H1 (cell line): ENCODE results near the gene TNFSF4. TPM values are rescaled to one million over a fixed set of nuclear protein-coding genes. Genes with fewer than 3 reads are reported as not detected.

ENCODE experiments used
- CTCF ChIA-PET: fragments of 300-600 bp; sonication (Branson Sonifier 250); formaldehyde crosslinking; loops from one replicate; lab custom pipeline; 2021; ENCODE audit not compliant: partially characterized antibody; lab: Charles Lee
- POLR2A ChIA-PET: fragments of 300-600 bp; sonication (Branson Sonifier 250); formaldehyde crosslinking; loops from one replicate; lab custom pipeline; 2021; ENCODE audit warnings: inconsistent platforms; ENCODE audit not compliant: partially characterized antibody; lab: Charles Lee
- DNase-seq, 2 experiments: peaks; one replicate each; pipeline versions ENCODE4 v3.0.0 to v3.0.0-alpha.2; 2010 to 2022; ENCODE audit warnings: low spot score in 2 of 2, low read depth in 1 of 2, mixed read lengths in 1 of 2
- FAIRE-seq: peaks from 2 replicates; lab custom pipeline; 2011; peaks lifted over from hg19 to GRCh38; lab: Jason Lieb, UNC
- H2AFZ ChIP-seq: 2 replicates; pipeline ENCODE4 v1.8.1; 2012; ENCODE audit warnings: low read length, inconsistent platforms
- H2AK5ac ChIP-seq: 2 replicates; pipeline ENCODE4 v1.6.1; 2013; ENCODE audit warnings: low read depth, low read length
- H2BK120ac ChIP-seq: replicated peaks from 2 replicates; pipeline ENCODE3; 2013; ENCODE audit warnings: low read depth, low read length, inconsistent platforms
- H2BK12ac ChIP-seq: 2 replicates; pipeline ENCODE4 v1.6.1; 2013; ENCODE audit warnings: low read depth, low read length
- H2BK15ac ChIP-seq: 2 replicates; pipeline ENCODE4 v1.6.1; 2013; ENCODE audit warnings: low read length
- H2BK20ac ChIP-seq: 2 replicates; pipeline ENCODE4 v1.6.1; 2013; ENCODE audit warnings: low read length
- H2BK5ac ChIP-seq: 2 replicates; pipeline ENCODE4 v1.6.1; 2013; ENCODE audit warnings: low read depth, low read length
- H3K14ac ChIP-seq: 2 replicates; pipeline ENCODE4 v1.6.1; 2013; ENCODE audit warnings: inconsistent platforms; ENCODE audit not compliant: insufficient read length
- H3K18ac ChIP-seq: 2 replicates; pipeline ENCODE4 v1.6.1; 2013; ENCODE audit warnings: low read length; ENCODE audit errors: extremely low read depth
- H3K23ac ChIP-seq: 2 replicates; pipeline ENCODE4 v1.6.1; 2013; ENCODE audit warnings: inconsistent platforms; ENCODE audit not compliant: insufficient read length
- H3K23me2 ChIP-seq: 2 replicates; pipeline ENCODE4 v1.6.1; 2013; ENCODE audit warnings: low read depth, low read length
- H3K27ac ChIP-seq: 2 replicates; pipeline ENCODE4 v1.6.1; 2011; ENCODE audit warnings: low read depth, low read length, inconsistent platforms
- H3K27me3 ChIP-seq, 4 experiments: replicated peaks in 1 of 4; 1 replicate in 1 of 4; 2 replicates in 3 of 4; pipeline versions ENCODE4 v1.6.1 to v1.8.1; 2011 to 2013; ENCODE audit warnings: low read length in 3 of 4, mild to moderate bottlenecking in 3 of 4, inconsistent platforms in 2 of 4, mixed read lengths in 2 of 4, moderate library complexity in 1 of 4; ENCODE audit not compliant: control insufficient read depth in 3 of 4, insufficient read depth in 3 of 4; ENCODE audit errors: extremely low read depth in 1 of 4
- H3K36me3 ChIP-seq, 4 experiments: 2 replicates each; pipeline versions ENCODE4 v1.6.1 to v1.8.1; 2011 to 2013; ENCODE audit warnings: mild to moderate bottlenecking in 4 of 4, low read length in 3 of 4, moderate library complexity in 2 of 4, control low read depth in 1 of 4, inconsistent platforms in 1 of 4; ENCODE audit not compliant: insufficient read depth in 4 of 4, control insufficient read depth in 2 of 4
- H3K4ac ChIP-seq: replicated peaks from 2 replicates; pipeline ENCODE3; 2013; ENCODE audit warnings: low read length, low read depth, mixed read lengths, inconsistent platforms; ENCODE audit not compliant: insufficient read length
- H3K4me1 ChIP-seq, 4 experiments: replicated peaks in 1 of 4; 1 replicate in 1 of 4; 2 replicates in 3 of 4; pipeline versions ENCODE4 v1.6.1 to v1.8.1; 2011 to 2013; ENCODE audit warnings: low read length in 3 of 4, inconsistent platforms in 2 of 4, mixed read lengths in 1 of 4; ENCODE audit not compliant: insufficient read depth in 4 of 4, control insufficient read depth in 3 of 4
- H3K4me2 ChIP-seq, 2 experiments: 2 replicates each; pipeline versions ENCODE4 v1.6.1 to v1.8.1; 2011 to 2013; ENCODE audit warnings: low read depth in 2 of 2, low read length in 2 of 2, control low read depth in 1 of 2, inconsistent platforms in 1 of 2, mild to moderate bottlenecking in 1 of 2; ENCODE audit not compliant: insufficient read depth in 1 of 2
- H3K4me3 ChIP-seq, 4 experiments: fragments of 200-600, 300-600 bp in 1 of 4; sonication (generic), shearing (Covaris generic), sonication (Bioruptor Twin) in 1 of 4; 2 replicates each; pipeline versions ENCODE4 v1.5.1 to v1.8.1; 2011 to 2016; ENCODE audit warnings: low read length in 4 of 4, low read depth in 3 of 4, control low read depth in 2 of 4, inconsistent platforms in 2 of 4, mild to moderate bottlenecking in 2 of 4, mixed read lengths in 1 of 4, moderate library complexity in 1 of 4; ENCODE audit not compliant: insufficient read depth in 2 of 4; ENCODE audit errors: extremely low read depth in 1 of 4
- H3K56ac ChIP-seq: replicated peaks from 2 replicates; pipeline ENCODE3; 2013; ENCODE audit warnings: low read depth, mild to moderate bottlenecking, mixed read lengths, low read length, inconsistent platforms; ENCODE audit not compliant: insufficient read length
- H3K79me1 ChIP-seq: 2 replicates; pipeline ENCODE4 v1.6.1; 2013; ENCODE audit warnings: low read depth, low read length, control low read depth
- H3K79me2 ChIP-seq, 2 experiments: 2 replicates each; pipeline versions ENCODE4 v1.6.1 to v1.8.1; 2012 to 2013; ENCODE audit warnings: low read length in 2 of 2, mild to moderate bottlenecking in 2 of 2, inconsistent platforms in 1 of 2; ENCODE audit not compliant: insufficient read depth in 2 of 2, control insufficient read depth in 1 of 2
- H3K9ac ChIP-seq, 4 experiments: replicated peaks in 1 of 4; 1 replicate in 1 of 4; 2 replicates in 3 of 4; pipeline versions ENCODE4 v1.6.1 to v1.8.1; 2011 to 2013; ENCODE audit warnings: low read depth in 3 of 4, low read length in 3 of 4, control low read depth in 2 of 4, mild to moderate bottlenecking in 2 of 4, moderate library complexity in 2 of 4, inconsistent platforms in 1 of 4; ENCODE audit errors: extremely low read depth in 1 of 4
- H3K9me3 ChIP-seq, 2 experiments: 2 replicates each; pipeline versions ENCODE4 v1.6.1 to v1.8.1; 2012 to 2013; ENCODE audit warnings: mild to moderate bottlenecking in 2 of 2, moderate library complexity in 2 of 2, control low read depth in 1 of 2, inconsistent platforms in 1 of 2, low read depth in 1 of 2, low read length in 1 of 2, mixed read lengths in 1 of 2; ENCODE audit not compliant: insufficient read depth in 2 of 2
- H4K20me1 ChIP-seq, 2 experiments: replicated peaks in 1 of 2; 2 replicates each; pipeline versions ENCODE3 to v1.8.1; 2011 to 2013; ENCODE audit warnings: inconsistent platforms in 2 of 2, low read length in 2 of 2, mild to moderate bottlenecking in 1 of 2; ENCODE audit not compliant: insufficient read depth in 2 of 2, control insufficient read depth in 1 of 2
- H4K5ac ChIP-seq: 2 replicates; pipeline ENCODE4 v1.6.1; 2013; ENCODE audit warnings: low read length, low read depth, mixed read lengths, inconsistent platforms; ENCODE audit not compliant: insufficient read length
- H4K8ac ChIP-seq: 2 replicates; pipeline ENCODE4 v1.8.0; 2013; ENCODE audit warnings: mild to moderate bottlenecking, moderate library complexity, low read length, inconsistent platforms; ENCODE audit not compliant: insufficient read depth; ENCODE audit errors: extremely low read depth
- H4K91ac ChIP-seq: replicated peaks from 2 replicates; pipeline ENCODE3; 2013; ENCODE audit warnings: low read length, mixed read lengths, inconsistent platforms; ENCODE audit not compliant: insufficient read length
- CBX8 ChIP-seq: fragments of 300-800, 300-1000 bp; sonication (generic); IDR thresholded peaks from 2 replicates; pipeline ENCODE4 v1.7.1; 2016; ENCODE audit warnings: low read depth, low read length, borderline replicate concordance
- CREB1 ChIP-seq: IDR thresholded peaks from 2 replicates; pipeline ENCODE4 v1.6.1; 2012; ENCODE audit warnings: inconsistent platforms
- MAFK ChIP-seq: IDR thresholded peaks from 2 replicates; pipeline ENCODE4 v1.6.1; 2012; ENCODE audit warnings: low read depth, mild to moderate bottlenecking, improper control_type of control experiment, low read length
- PHF8 ChIP-seq: fragments of 200-600 bp; sonication (generic); conservative IDR thresholded peaks from 2 replicates; pipeline ENCODE4 v1.7.1; 2012; ENCODE audit warnings: low read depth, mild to moderate bottlenecking, inconsistent platforms, low read length, moderate library complexity
- RBBP5 ChIP-seq: IDR thresholded peaks from 2 replicates; pipeline ENCODE4 v1.7.1; 2012; ENCODE audit warnings: low read depth, mild to moderate bottlenecking, inconsistent platforms, low read length, moderate library complexity, borderline replicate concordance
- SP1 ChIP-seq: IDR thresholded peaks from 2 replicates; pipeline ENCODE4 v1.6.1; 2011; ENCODE audit warnings: low read depth, low read length
- WGBS, 2 experiments: shearing (Covaris generic) in 1 of 2; methylation state at CpG; one replicate each; pipeline versions ENCODE4 v1.1.6 to v1.1.7; 2013 to 2015; ENCODE audit warnings: low lambda C conversion rate in 2 of 2, mixed read lengths in 2 of 2, inconsistent platforms in 1 of 2, low coverage in 1 of 2, missing lambda C conversion rate in 1 of 2; ENCODE audit not compliant: insufficient replicate concordance in 2 of 2, insufficient coverage in 1 of 2, insufficient read length in 1 of 2; ENCODE audit errors: extremely low coverage in 1 of 2, missing lambda C conversion rate in 1 of 2; 5-methylcytosine and 5-hydroxymethylcytosine counted together
- polyA plus RNA-seq, 7 experiments: library from polyadenylated mRNA; depleted of rRNA in 3 of 7; stranded (reverse) in 5 of 7; unstranded in 2 of 7; fragments of >200 nt in 5 of 7; fragments of 200-250 nt in 2 of 7; gene quantifications; 1 replicate in 5 of 7; 2 replicates in 1 of 7; 4 replicates in 1 of 7; pipeline versions ENCODE4 v1.2.1 to v1.2.3, GENCODE V29; 2011 to 2013; ENCODE audit warnings: missing spikeins in 2 of 7, mixed read lengths in 2 of 7
- total RNA-seq: library from RNA; stranded (reverse); fragmentation: NEBNext Ultra II Directional; extraction: Animal tissue kit (Norgen Biotek cat#: 25700); gene quantifications from 2 replicates; pipeline ENCODE4 v1.2.1, GENCODE V29; 2021

Gene TNFSF4
- total and polyA plus RNA-seq, 2 of the 8 experiments (the other 6 are each of a cell fraction or from before 2014, with no cell fraction given), result 0.54 to 0.63 TPM

- H2BK20ac ChIP-seq, result no peak overlapping the region
- no peak overlapping the region for H2AK5ac ChIP-seq
- H3K27ac ChIP-seq, result no peak overlapping the region
- H2BK120ac ChIP-seq, result no peak overlapping the region
- ChIA-PET CTCF (interaction anchor here (0.7 kb wide), 1 partner anchor 15 kb away, joined by 3 read pairs; no protein-coding TSS in a partner anchor), POLR2A (no interaction called here)
- H2BK15ac ChIP-seq, result no peak overlapping the region
- H4K5ac ChIP-seq, result no peak overlapping the region
- no peak overlapping the region for H3K14ac ChIP-seq
- no peak overlapping the region for H3K4me2 ChIP-seq
- DNase-seq (no peak), FAIRE-seq (no peak)
- H4K8ac ChIP-seq, result no peak overlapping the region
- no peaks in the 10 kb centered on the region for H3K23me2 ChIP-seq
- H3K9me3 ChIP-seq, result no peaks in the 10 kb centered on the region
- no peak overlapping the region for H2AFZ ChIP-seq
- TF ChIP-seq CREB1 (no peak), SP1 (no peak), RBBP5 (no peak), CBX8 (no peak), PHF8 (no peak), MAFK (no peak)
- H3K27me3 ChIP-seq, result peaks cover 0 to 5% (median under 1%) of the 10 kb centered on the region in 4 experiments; a peak in 2 of 7 replicates
- H3K56ac ChIP-seq, result no peak overlapping the region
- H3K18ac ChIP-seq, result no peak overlapping the region
- H2BK12ac ChIP-seq, result no peak overlapping the region
- no peaks in the 10 kb centered on the region for H3K4me1 ChIP-seq
- H3K4me3 ChIP-seq, result no peak overlapping the region
- H4K91ac ChIP-seq, result no peak overlapping the region
- H4K20me1 ChIP-seq, result no peaks in the 10 kb centered on the region
- no peak overlapping the region for H3K9ac ChIP-seq
- 85% methylated on average over 3 of the region's 3 CpGs; no CpG with 5 or more reads in 1 of the 2 experiments for WGBS, 2 experiments
- H3K4ac ChIP-seq, result no peak overlapping the region
- no peaks in the 10 kb centered on the region for H3K79me2 ChIP-seq
- no peak overlapping the region for H3K23ac ChIP-seq
- H3K36me3 ChIP-seq, result no peaks in the 10 kb centered on the region
- no peak overlapping the region for H2BK5ac ChIP-seq
- no peaks in the 10 kb centered on the region for H3K79me1 ChIP-seq
These were observed 45.5 kb downstream of the TNFSF4 start for GRCh38 chr1:173161510-173162221.
